Spleen (tissue), 11 donors: Measurements from ENCODE around the gene FAM234B. TPM values are rescaled to one million over a fixed set of nuclear protein-coding genes. Genes with fewer than 3 reads are reported as not detected.

ENCODE experiments used
- DNase-seq: peaks from one replicate; pipeline ENCODE4 v3.0.0-alpha.2; 2020
- H3K27ac ChIP-seq, 8 donors: fragments of 200-600 bp; sonication (generic) in 7 of 8; 1 replicate in 4 of 8; 2 replicates in 4 of 8; pipeline versions ENCODE4 v1.5.0 to v1.8.0; 2016 to 2021; ENCODE audit warnings: inconsistent platforms in 4 of 8, mild to moderate bottlenecking in 4 of 8, moderate library complexity in 1 of 8
- H3K27me3 ChIP-seq, 7 donors: fragments of 200-600 bp; sonication (generic) in 6 of 7; replicated peaks in 1 of 7; 1 replicate in 4 of 7; 2 replicates in 3 of 7; pipeline versions ENCODE4 v1.5.0 to v1.8.0; 2016 to 2021; ENCODE audit warnings: inconsistent platforms in 3 of 7, mild to moderate bottlenecking in 1 of 7
- H3K36me3 ChIP-seq, 6 donors: fragments of 200-600 bp; sonication (generic) in 5 of 6; 1 replicate in 4 of 6; 2 replicates in 2 of 6; pipeline versions ENCODE4 v1.5.0 to v1.8.0; 2016 to 2021; ENCODE audit warnings: inconsistent platforms in 2 of 6
- H3K4me1 ChIP-seq, 6 donors: fragments of 200-600 bp; sonication (generic) in 5 of 6; 1 replicate in 3 of 6; 2 replicates in 3 of 6; pipeline versions ENCODE4 v1.5.0 to v1.8.0; 2016 to 2021; ENCODE audit warnings: inconsistent platforms in 3 of 6
- H3K4me3 ChIP-seq, 8 donors: fragments of 200-600 bp; sonication (generic) in 7 of 8; 1 replicate in 4 of 8; 2 replicates in 4 of 8; pipeline versions ENCODE4 v1.5.0 to v1.8.0; 2016 to 2021; ENCODE audit warnings: inconsistent platforms in 4 of 8, mild to moderate bottlenecking in 4 of 8, moderate library complexity in 2 of 8
- H3K9me3 ChIP-seq, 8 donors: fragments of 200-600 bp; sonication (generic) in 7 of 8; 1 replicate in 4 of 8; 2 replicates in 4 of 8; pipeline versions ENCODE4 v1.5.0 to v1.8.0; 2016 to 2021; ENCODE audit warnings: inconsistent platforms in 4 of 8
- POLR2A ChIP-seq, 3 donors: fragments of 450-650 bp; IDR thresholded peaks; one replicate each; pipeline ENCODE4 v1.5.1; 2017; ENCODE audit warnings: antibody characterized with exemption in 3 of 3, mild to moderate bottlenecking in 1 of 3
- POLR2AphosphoS5 ChIP-seq, 3 donors: sonication (generic); formaldehyde crosslinking; IDR thresholded peaks; one replicate each; pipeline ENCODE4 v1.5.1; 2017; ENCODE audit warnings: antibody characterized with exemption in 3 of 3
- WGBS, 5 donors: extraction: QIAGEN DNeasy Blood & Tissue Kit in 3 of 5; methylation state at CpG; one replicate each; pipeline versions ENCODE4 v1.1.5 to v1.1.7; 2013 to 2018; 5-methylcytosine and 5-hydroxymethylcytosine counted together
- intact Hi-C: fragments of 100-400 bp; cut with DNase I; formaldehyde crosslinking; loops from one replicate; pipeline ENCODE4 v1.15.0; 2023; ENCODE audit warnings: low total_unique reads
- polyA plus RNA-seq, 3 donors: library from polyadenylated mRNA; stranded (reverse); fragments of 200-250 nt; gene quantifications; one replicate each; pipeline ENCODE4 v1.2.1, GENCODE V29; 2013
- total RNA-seq, 7 donors: library from RNA; depleted of rRNA in 3 of 7; stranded (reverse); fragments of >200 nt in 3 of 7; fragmentation: NEBNext Ultra II Directional in 4 of 7; extraction: Animal tissue kit (Norgen Biotek cat#: 25700) in 4 of 7; gene quantifications; one replicate each; pipeline versions ENCODE4 v1.1.0 to v1.2.1, GENCODE V29; 2016 to 2021
- TF ChIP-seq, protein P1 (sequence below), 11 experiments: fragments of 200-600 bp in 7 of 11; fragments of 450-650 bp in 4 of 11; sonication (generic) in 4 of 11; IDR thresholded peaks in 8 of 11; conservative IDR thresholded peaks in 3 of 11; 1 replicate in 7 of 11; 2 replicates in 4 of 11; pipeline versions ENCODE4 v1.4.0 to v1.8.0; 2016 to 2021; ENCODE audit warnings: antibody characterized with exemption in 11 of 11, inconsistent platforms in 4 of 11, mild to moderate bottlenecking in 1 of 11
- donor health status: healthy with polysubstance abuse.
- donor health status: DM: no; HTN: no; CAD: no; lungs with moderate emphysema.
- donor health status: DM: no; HTN: no; CAD: no.
- donor health status: Bipolar disorder and iron deficiency.
- donor health status: healthy.
- donor health status: DM: no; HTN: no; CAD: no.
- donor health status: DM: yes; HTN: yes; CAD: no.

The FAM234B gene
- total and polyA plus RNA-seq, 10 donors, result 0.59 to 8.2 (median 6.2) TPM

DNA sequence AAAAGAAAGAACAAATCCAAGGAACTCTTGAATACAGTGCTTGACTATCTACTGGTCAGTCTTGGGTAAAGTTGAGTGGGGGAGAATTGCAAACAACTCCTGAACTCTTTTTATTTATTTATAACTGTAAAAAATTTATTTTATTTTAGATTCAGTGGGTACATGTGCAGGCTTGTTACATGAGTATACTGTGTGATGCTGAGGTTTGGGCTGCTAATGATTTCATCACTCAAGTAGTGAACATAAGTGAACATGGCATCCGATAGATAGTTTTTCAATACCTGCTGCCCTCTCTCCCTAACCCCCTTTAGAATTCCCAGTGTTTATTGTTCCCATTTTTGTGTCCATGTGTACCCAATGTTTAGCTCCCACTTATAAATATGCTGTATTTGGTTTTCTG lies 62.5 kb downstream of the FAM234B start:
- DNase-seq, result no peak
- H3K27me3 ChIP-seq, result no peaks in the 10 kb centered on the region
- intact Hi-C loops, result no loop called here
- H3K4me1 ChIP-seq, result peaks cover 0 to 17% (median 7%) of the 10 kb centered on the region in 6 donors
- WGBS, 5 donors, result 88 to 100% (median 97%) methylated on average over 1 of the region's 1 CpG
- TF ChIP-seq POLR2AphosphoS5 (IDR thresholded peaks at IDR 0.05) (no peak), POLR2A (IDR thresholded peaks at IDR 0.05) (no peak)
- TF ChIP-seq, protein P1, sequence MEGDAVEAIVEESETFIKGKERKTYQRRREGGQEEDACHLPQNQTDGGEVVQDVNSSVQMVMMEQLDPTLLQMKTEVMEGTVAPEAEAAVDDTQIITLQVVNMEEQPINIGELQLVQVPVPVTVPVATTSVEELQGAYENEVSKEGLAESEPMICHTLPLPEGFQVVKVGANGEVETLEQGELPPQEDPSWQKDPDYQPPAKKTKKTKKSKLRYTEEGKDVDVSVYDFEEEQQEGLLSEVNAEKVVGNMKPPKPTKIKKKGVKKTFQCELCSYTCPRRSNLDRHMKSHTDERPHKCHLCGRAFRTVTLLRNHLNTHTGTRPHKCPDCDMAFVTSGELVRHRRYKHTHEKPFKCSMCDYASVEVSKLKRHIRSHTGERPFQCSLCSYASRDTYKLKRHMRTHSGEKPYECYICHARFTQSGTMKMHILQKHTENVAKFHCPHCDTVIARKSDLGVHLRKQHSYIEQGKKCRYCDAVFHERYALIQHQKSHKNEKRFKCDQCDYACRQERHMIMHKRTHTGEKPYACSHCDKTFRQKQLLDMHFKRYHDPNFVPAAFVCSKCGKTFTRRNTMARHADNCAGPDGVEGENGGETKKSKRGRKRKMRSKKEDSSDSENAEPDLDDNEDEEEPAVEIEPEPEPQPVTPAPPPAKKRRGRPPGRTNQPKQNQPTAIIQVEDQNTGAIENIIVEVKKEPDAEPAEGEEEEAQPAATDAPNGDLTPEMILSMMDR (IDR thresholded peaks at IDR 0.05 in 8 of 11, conservative IDR thresholded peaks at IDR 0.05 in 3 of 11), result no peak
- H3K27ac ChIP-seq, result no peak overlapping the region
- no peak overlapping the region for H3K4me3 ChIP-seq
- H3K36me3 ChIP-seq, result no peaks in the 10 kb centered on the region
- H3K9me3 ChIP-seq, result peaks cover 0 to 6% (median 0%) of the 10 kb centered on the region in 8 donors

DNA sequence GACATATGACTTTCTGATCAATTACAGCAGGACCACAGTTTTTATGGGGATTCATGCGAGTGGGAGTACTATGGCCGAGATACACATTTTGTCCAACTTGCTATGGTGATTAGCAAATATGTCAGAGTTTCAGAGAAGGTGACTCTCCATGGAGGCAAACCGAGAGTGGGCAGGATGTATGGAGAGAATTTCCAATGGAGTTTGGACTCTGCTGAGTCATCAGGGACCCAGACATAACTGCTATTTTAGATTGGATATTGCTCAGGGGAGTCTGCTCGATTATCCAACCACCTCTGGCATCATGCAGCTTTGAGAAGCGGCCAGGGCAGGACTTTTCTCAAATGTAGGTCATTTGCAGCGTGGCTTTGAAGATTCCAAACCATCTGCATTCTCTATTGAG lies 68.8 kb downstream of the FAM234B start:
- Histone ChIP-seq H3K36me3 (no peaks in the 10 kb centered on the region), H3K4me3 (no peak overlapping the region), H3K27me3 (no peaks in the 10 kb centered on the region), H3K27ac (no peak overlapping the region), H3K9me3 (peaks cover 0 to 7% (median 0%) of the 10 kb centered on the region in 8 donors), H3K4me1 (no peaks in the 10 kb centered on the region)
- DNase-seq, result no peak
- intact Hi-C loops, result no loop called here
- TF ChIP-seq, protein P1 (IDR thresholded peaks at IDR 0.05 in 8 of 11, conservative IDR thresholded peaks at IDR 0.05 in 3 of 11), result no peak
- TF ChIP-seq POLR2AphosphoS5 (IDR thresholded peaks at IDR 0.05), result no peak
- TF ChIP-seq POLR2A (IDR thresholded peaks at IDR 0.05), result no peak
- WGBS, 5 donors, result 86 to 93% (median 87%) methylated on average over 6 of the region's 6 CpGs

DNA sequence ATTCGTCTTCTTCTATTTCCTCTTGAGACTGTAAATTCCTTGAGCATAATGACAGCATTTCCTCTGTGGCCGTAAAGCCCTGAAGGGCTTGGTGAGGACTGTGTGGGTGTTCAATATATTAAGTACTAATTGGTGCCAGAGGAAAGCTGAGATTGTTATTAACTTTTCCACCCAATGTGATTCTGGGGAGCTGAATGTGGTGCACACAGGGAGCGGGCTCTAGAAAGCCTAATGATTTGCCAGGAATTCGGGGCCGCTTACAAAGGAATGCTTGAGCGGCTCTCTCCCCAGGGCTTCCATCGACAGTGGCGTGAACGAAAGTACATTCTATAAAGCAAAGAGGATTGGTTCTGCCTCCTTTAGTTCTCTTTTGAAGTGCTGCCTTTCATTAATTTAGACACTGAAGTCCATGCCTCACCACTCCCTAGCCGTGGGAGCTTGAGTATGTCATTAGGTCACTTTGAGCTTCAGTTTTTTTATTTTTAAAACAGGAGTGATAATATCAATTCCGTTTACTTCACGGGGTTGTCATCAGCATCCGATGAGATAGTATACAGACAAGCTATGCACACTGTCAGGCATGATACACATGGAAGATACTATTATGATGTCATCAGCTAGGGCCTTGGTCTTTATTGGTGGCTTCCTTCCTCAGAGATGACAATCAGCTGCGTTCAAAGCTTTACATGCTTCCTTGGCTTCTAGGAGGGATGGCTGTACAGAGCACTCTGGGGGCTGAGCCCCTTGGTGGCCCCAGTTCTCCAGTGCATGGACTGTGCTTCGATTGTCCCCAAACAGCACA lies 70.3 kb downstream of the FAM234B start:
- no peaks in the 10 kb centered on the region for H3K27me3 ChIP-seq
- H3K36me3 ChIP-seq, result no peaks in the 10 kb centered on the region
- H3K4me1 ChIP-seq, result no peaks in the 10 kb centered on the region
- H3K27ac ChIP-seq, result no peak overlapping the region
- H3K9me3 ChIP-seq, result peaks cover 0 to 4% (median 0%) of the 10 kb centered on the region in 8 donors
- intact Hi-C loops, result no loop called here
- no peak for DNase-seq
- TF ChIP-seq POLR2AphosphoS5 (IDR thresholded peaks at IDR 0.05), result no peak
- TF ChIP-seq, protein P1 (IDR thresholded peaks at IDR 0.05 in 8 of 11, conservative IDR thresholded peaks at IDR 0.05 in 3 of 11), result no peak
- no peak for TF ChIP-seq POLR2A (IDR thresholded peaks at IDR 0.05)
- no peak overlapping the region for H3K4me3 ChIP-seq
- 64 to 80% (median 74%) methylated on average over 15 of the region's 15 CpGs for WGBS, 5 donors

DNA sequence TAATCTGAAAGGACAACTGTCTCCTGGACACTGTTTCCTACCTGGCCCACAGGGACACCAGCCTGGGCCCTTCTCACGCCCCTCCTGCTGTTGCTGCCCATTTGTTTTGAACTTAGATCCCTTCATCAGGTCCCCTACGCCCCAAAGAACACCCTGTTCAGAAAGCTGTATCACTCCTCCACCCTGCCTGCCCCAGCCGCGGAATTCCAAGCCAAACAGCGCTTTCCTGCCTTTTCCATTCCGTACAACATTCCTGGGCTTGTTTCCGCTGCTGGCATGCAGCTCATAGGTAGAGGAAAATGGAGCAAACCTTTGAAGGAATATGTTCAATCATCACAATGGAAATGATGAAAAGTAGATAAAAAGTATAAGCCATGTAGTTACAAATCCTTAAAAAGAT lies 72.1 kb downstream of the FAM234B start:
- Histone ChIP-seq H3K36me3 (no peaks in the 10 kb centered on the region), H3K9me3 (peaks cover 0 to 4% (median 0%) of the 10 kb centered on the region in 8 donors), H3K4me1 (no peaks in the 10 kb centered on the region), H3K4me3 (no peak overlapping the region), H3K27ac (no peak overlapping the region), H3K27me3 (no peaks in the 10 kb centered on the region)
- no peak for DNase-seq
- TF ChIP-seq, protein P1 (IDR thresholded peaks at IDR 0.05 in 8 of 11, conservative IDR thresholded peaks at IDR 0.05 in 3 of 11), result no peak
- no peak for TF ChIP-seq POLR2A (IDR thresholded peaks at IDR 0.05)
- TF ChIP-seq POLR2AphosphoS5 (IDR thresholded peaks at IDR 0.05), result no peak
- 77 to 91% (median 90%) methylated on average over 7 of the region's 7 CpGs for WGBS, 5 donors
- intact Hi-C loops, result no loop called here
